ENCODE results near the gene ELOF1. TPM values are rescaled to one million over a fixed set of nuclear protein-coding genes. Genes with fewer than 3 reads are reported as not detected.

Gene ELOF1
- total RNA-seq, 1 donor from 2014 or later, result 69.8 TPM

GRCh38 chr19:11505504-11506100 is 53.4 kb downstream of the ELOF1 start, which contains the start of gene ZNF653:
ZNF653 (minus strand) TSS chr19:11505839; CDS start chr19:11505786, 53 bp downstream.
- Mint-ChIP-seq H3K27ac (ENCODE audit: unreplicated experiment) (peak within 1 kb of the TSS; percentile 96), H3K4me1 (peaks cover 19% of the 10 kb centered on the region), H3K4me3 (peak within 1 kb of the TSS; percentile 96), H3K36me3 (ENCODE audit: low read depth) (no peaks in the 10 kb centered on the region), H3K27me3 (ENCODE audit: low read depth) (peaks cover 4% of the 10 kb centered on the region), H3K9me3 (no peaks in the 10 kb centered on the region)
- peak; percentile 96 for DNase-seq (ENCODE audit: low read depth, low spot score)
- no peak for TF ChIP-seq CTCF (conservative IDR thresholded peaks at IDR 0.05)

GRCh38 chr19:11505032-11505503 is 54.0 kb downstream of the ELOF1 start:
- no peaks in the 10 kb centered on the region for H3K9me3 Mint-ChIP-seq
- H3K27me3 Mint-ChIP-seq (ENCODE audit: low read depth), result peaks cover 4% of the 10 kb centered on the region
- no peak for TF ChIP-seq CTCF (conservative IDR thresholded peaks at IDR 0.05)
- no peaks in the 10 kb centered on the region for H3K36me3 Mint-ChIP-seq (ENCODE audit: low read depth)
- H3K4me3 Mint-ChIP-seq, result peak overlapping the region; percentile 88
- H3K27ac Mint-ChIP-seq (ENCODE audit: unreplicated experiment), result peak overlapping the region; percentile 46
- DNase-seq (ENCODE audit: low read depth, low spot score), result peak; percentile 85
- H3K4me1 Mint-ChIP-seq, result peaks cover 19% of the 10 kb centered on the region

- Mint-ChIP-seq H3K9me3 (no peaks in the 10 kb centered on the region), H3K27me3 (ENCODE audit: low read depth) (peaks cover 4% of the 10 kb centered on the region), H3K27ac (ENCODE audit: unreplicated experiment) (peak overlapping the region; percentile 46), H3K36me3 (ENCODE audit: low read depth) (no peaks in the 10 kb centered on the region), H3K4me1 (peaks cover 19% of the 10 kb centered on the region), H3K4me3 (peak overlapping the region; percentile 88)
- DNase-seq (ENCODE audit: low read depth, low spot score), result no peak
- no peak for TF ChIP-seq CTCF (conservative IDR thresholded peaks at IDR 0.05)
Observed at GRCh38 chr19:11504502-11505031, 54.5 kb downstream of the ELOF1 start.

Other genes with a start within 250 kb of the ELOF1 start
- 15.1 and 15.4 TPM in 2 replicates for gene RAB3D, start 219.6 kb downstream of the ELOF1 start, total RNA-seq
- gene TMEM205, start 213.0 kb downstream of the ELOF1 start, total RNA-seq, result 34.8 and 36.1 TPM in 2 replicates
- gene CCDC159, start 212.7 kb downstream of the ELOF1 start, total RNA-seq, result 7.0 and 10.3 TPM in 2 replicates
- 10.3 and 12.3 TPM in 2 replicates for gene PLPPR2, start 203.8 kb downstream of the ELOF1 start, total RNA-seq
- gene SWSAP1, start 184.6 kb downstream of the ELOF1 start, total RNA-seq, result 2.9 and 3.5 TPM in 2 replicates
- 3.5 and 4.5 TPM in 2 replicates for gene EPOR, start 174.9 kb downstream of the ELOF1 start, total RNA-seq
- gene RGL3, start 139.9 kb downstream of the ELOF1 start, total RNA-seq, result 0.30 and 0.55 TPM in 2 replicates
- 2.2 and 3.1 TPM in 2 replicates for gene ODAD3, start 124.1 kb downstream of the ELOF1 start, total RNA-seq
- 388 and 391 TPM in 2 replicates for gene PRKCSH, start 123.6 kb downstream of the ELOF1 start, total RNA-seq
- 39.7 and 42.8 TPM in 2 replicates for gene ELAVL3, start 78.2 kb downstream of the ELOF1 start, total RNA-seq
- gene ZNF653, start 53.4 kb downstream of the ELOF1 start, total RNA-seq, result 17.9 and 19.0 TPM in 2 replicates
- 46.0 and 49.4 TPM in 2 replicates for gene ECSIT, start 30.1 kb downstream of the ELOF1 start, total RNA-seq
- 1.6 and 1.8 TPM in 2 replicates for gene CNN1, start 20.4 kb downstream of the ELOF1 start, total RNA-seq
- gene ACP5, start 18.4 kb upstream of the ELOF1 start, total RNA-seq, result 1.2 and 2.5 TPM in 2 replicates
- gene ZNF627, start 38.3 kb upstream of the ELOF1 start, total RNA-seq, result 22.2 and 26.9 TPM in 2 replicates
- gene ZNF823, start 179.7 kb upstream of the ELOF1 start, total RNA-seq, result 8.7 and 8.8 TPM in 2 replicates
- gene ZNF441, start 207.8 kb upstream of the ELOF1 start, total RNA-seq, result 3.9 and 5.7 TPM in 2 replicates
- gene ZNF491, start 239.3 kb upstream of the ELOF1 start, total RNA-seq, result 8.8 and 9.8 TPM in 2 replicates

Measured in neural crest cell (in vitro differentiated cells).